SIG-M5 treated with dmso at 0.1 percent for 504 hours (cell line): ENCODE measurements around the gene REG1A.

Source experiments
- DNase-seq: peaks from one replicate; lab custom pipeline; 2025; ENCODE audit not compliant: unreplicated experiment; lab: John Stamatoyannopoulos, UW

REG1A gene

GRCh38 chr2:79124907-79125720 is 4.8 kb downstream of the REG1A start:
- DNase-seq: no peak

GRCh38 chr2:79125721-79125985 is 5.4 kb downstream of the REG1A start:
- DNase-seq: no peak

GRCh38 chr2:79128406-79128805 is 8.1 kb downstream of the REG1A start:
- DNase-seq: no peak

GRCh38 chr2:79129260-79129659 is 9.0 kb downstream of the REG1A start:
- no peak for DNase-seq

GRCh38 chr2:79129804-79130203 is 9.5 kb downstream of the REG1A start:
- DNase-seq: no peak

GRCh38 chr2:79131687-79132086 is 11.4 kb downstream of the REG1A start:
- DNase-seq: no peak

GRCh38 chr2:79138385-79138784 is 18.1 kb downstream of the REG1A start:
- no peak for DNase-seq

- DNase-seq: no peak
Observed at GRCh38 chr2:79139423-79139822, 19.1 kb downstream of the REG1A start.

GRCh38 chr2:79155826-79156476 is 35.7 kb downstream of the REG1A start:
- no peak for DNase-seq

- DNase-seq: no peak
Observed at GRCh38 chr2:79159030-79159429, 38.7 kb downstream of the REG1A start.

- no peak for DNase-seq
Observed at GRCh38 chr2:79159653-79160052, 39.4 kb downstream of the REG1A start, which contains the start of gene REG3A. Gene REG3A (minus strand): TSS chr2:79159753. CDS start chr2:79159405, 348 bp downstream.

- no peak for DNase-seq
Observed at GRCh38 chr2:79162132-79162531, 41.8 kb downstream of the REG1A start.

- DNase-seq: no peak
Observed at GRCh38 chr2:79162801-79163200, 42.5 kb downstream of the REG1A start.

GRCh38 chr2:79171348-79171958 is 51.2 kb downstream of the REG1A start:
- DNase-seq: no peak
